Ammon's horn (tissue), 1 donor: ENCODE measurements around the gene SDK1.
"Not testable (repeated sequence)": the region's sequence is repeated elsewhere in the genome, so short reads cannot be mapped to it uniquely, and the experiment has no call there.

Source experiments
- DNase-seq: peaks from one replicate; pipeline ENCODE4 v3.0.0-alpha.2; 2016; ENCODE audit warnings: low spot score

SDK1 gene

DNA sequence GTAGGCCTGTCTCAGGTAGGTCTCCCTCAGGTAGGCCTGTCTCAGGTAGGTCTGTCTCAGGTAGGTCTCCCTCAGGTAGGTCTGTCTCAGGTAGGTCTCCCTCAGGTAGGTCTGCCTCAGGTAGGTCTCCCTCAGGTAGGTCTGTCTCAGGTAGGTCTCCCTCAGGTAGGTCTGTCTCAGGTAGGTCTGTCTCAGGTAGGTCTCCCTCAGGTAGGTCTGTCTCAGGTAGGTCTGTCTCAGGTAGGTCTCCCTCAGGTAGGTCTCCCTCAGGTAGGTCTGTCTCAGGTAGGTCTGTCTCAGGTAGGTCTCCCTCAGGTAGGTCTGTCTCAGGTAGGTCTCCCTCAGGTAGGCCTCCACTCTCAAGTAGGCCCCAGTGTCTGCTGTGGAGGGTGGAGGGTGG, 281.1 kb downstream of the SDK1 start:
- not testable (repeated sequence) for DNase-seq

DNA sequence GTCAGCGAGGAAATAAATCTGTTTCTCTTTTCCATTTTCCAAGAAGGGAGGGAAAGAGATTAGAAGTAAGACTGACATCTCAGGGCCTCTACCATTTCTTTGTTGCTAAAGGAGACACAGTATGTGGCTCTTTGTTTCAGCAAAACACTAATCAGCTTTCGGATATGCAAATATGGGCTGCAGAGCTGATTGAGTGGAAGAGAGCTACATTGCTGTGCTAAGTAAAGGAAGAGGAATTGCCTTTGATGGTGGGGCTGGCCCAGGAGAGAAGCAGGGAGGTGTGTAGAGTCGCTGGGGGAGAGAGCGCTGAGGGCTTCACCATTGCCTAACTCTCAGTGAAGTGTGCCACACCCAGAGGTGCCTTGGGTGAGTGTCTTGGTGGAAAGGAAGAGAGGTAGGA, 284.8 kb downstream of the SDK1 start:
- DNase-seq: no peak

GRCh38 chr7:3588341-3588740, 287.3 kb downstream of the SDK1 start:
- DNase-seq: no peak

DNA sequence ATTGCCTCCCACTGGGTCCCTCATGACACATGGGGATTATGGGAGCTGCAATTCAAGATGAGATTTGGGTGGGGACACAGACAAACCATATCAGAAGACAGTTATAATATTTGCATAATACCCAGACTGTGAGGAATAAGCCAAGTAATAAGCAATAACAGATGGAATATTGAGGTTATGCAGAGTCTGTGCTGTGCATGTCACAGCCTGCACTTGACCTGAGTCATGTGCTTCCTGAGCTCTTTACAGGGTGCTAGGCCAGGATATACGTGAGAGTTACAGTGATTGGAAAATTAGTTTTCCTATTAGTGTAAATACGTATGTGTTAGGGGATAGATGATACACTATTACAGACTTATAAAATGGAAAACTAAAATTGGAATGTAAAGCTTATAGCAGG, 288.7 kb downstream of the SDK1 start:
- DNase-seq: no peak

GRCh38 chr7:3591219-3591618, 290.2 kb downstream of the SDK1 start:
- DNase-seq: no peak

DNA sequence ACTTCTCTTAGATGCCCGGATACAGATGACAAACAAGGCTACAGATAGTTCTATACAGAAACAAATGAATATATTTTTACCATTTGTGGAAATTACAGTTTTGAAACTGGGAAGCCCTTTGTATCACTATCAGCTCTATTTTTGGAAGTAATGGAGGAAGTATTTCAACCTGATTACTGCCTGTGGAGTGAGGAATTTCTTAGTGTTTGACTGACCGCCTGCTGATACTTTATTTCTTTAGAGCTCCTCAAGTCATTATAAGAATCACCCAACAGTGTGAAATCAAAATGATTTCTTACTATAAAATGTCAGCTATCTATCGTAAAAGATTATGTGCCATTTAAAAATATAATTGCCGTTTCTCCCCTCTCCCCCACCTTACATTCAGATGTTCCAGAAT, 290.9 kb downstream of the SDK1 start:
- no peak for DNase-seq

DNA sequence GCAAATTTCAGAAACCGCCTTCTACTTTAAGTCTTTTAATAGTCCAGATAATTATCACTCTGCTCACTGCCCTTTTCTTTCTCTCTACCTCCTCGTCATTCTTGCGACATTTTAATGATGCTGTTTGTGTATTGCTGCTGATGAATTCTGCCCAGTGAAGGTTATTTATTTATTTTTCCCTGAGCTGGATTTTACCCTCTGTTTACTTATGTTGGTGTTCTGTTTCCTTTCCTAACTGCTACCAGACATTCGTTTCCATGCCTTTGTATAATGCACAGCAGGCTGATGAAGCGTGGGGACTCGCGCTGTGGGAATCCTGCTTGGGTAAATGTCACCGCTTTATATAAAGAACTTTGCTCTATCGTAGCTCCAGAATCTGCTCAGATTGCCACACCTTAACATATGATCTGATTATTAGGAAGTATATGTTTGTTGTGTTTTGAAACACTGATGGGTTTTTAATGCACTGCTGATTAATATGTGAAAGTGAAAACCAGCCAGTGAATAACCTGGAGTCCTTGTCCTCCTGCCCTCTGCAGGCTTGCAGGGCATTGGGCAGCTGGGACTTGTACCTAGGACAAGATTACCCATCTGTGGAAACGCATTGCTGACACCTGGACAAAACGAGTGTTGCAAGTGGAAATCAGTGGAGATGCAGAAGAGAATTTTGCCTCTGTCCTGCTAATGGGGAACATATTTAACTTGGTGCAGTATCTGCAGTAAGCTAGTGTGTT, 291.5 kb downstream of the SDK1 start:
- DNase-seq: no peak

DNA sequence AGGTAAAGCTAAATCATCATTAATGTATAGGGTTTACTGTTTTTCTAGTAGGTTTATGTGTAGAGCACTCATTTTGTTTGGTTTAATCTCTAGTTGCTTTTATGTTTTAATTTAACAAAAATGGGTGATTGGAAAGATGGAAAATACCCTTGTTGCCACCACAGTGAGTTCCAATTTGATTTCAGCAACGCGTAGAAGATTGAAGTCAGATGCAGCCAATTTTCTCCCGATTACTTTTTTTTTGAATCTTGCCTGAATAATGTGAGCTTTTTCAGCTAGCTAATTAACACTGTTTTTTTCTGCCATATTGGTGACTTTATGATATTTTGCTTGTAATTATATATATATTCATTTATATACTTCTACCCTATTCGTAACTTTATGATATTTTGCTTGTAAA, 293.8 kb downstream of the SDK1 start:
- no peak for DNase-seq

GRCh38 chr7:3598854-3599253, 297.8 kb downstream of the SDK1 start:
- DNase-seq: peak; percentile 21

DNA sequence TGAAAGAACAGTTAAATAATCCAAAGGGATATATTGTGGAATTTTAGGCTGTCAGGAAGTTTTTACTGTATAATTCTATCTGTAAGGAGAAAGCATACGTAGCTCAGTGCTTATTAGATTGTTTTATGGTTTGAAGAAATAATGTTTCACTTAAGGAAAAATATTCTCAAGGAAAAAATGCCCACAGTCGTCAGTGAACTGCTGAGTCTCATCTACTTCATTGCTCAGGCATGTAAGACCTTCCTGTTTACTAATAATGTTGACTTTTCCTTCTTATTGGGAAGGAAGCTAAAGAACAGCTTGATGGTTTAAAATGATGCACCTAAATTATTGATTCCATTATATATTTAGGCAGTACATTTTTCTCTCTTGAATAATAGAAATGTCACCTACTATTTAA, 304.2 kb downstream of the SDK1 start:
- DNase-seq: no peak

GRCh38 chr7:3606436-3606835, 305.4 kb downstream of the SDK1 start:
- DNase-seq: no peak

GRCh38 chr7:3607847-3608246, 306.8 kb downstream of the SDK1 start:
- DNase-seq: no peak

GRCh38 chr7:3616306-3616705, 315.3 kb downstream of the SDK1 start:
- DNase-seq: no peak

GRCh38 chr7:3630081-3630480, 329.0 kb downstream of the SDK1 start:
- no peak for DNase-seq

- DNase-seq: no peak
These were observed 333.3 kb downstream of the SDK1 start for GRCh38 chr7:3634396-3634795.

GRCh38 chr7:3636131-3636860, 335.2 kb downstream of the SDK1 start:
- no peak for DNase-seq

DNA sequence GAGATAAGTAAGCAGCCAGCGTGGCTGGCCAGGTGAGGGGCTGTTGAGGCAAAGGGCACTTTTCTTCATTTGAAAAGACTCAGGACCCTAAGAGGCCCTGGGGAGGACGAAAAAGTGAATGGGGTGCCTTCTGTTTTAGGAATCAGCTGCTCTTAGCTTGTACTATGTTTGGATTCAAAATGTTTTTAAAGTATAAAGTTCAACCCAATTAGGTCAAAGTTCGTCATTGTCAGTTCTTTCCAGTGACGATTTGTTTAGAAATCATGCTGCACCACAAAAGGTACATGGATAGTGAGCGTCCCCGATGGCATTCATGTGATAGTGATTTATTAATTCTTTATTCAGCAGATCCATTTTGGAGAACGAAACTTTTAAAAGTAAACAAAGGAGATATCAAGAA, 338.2 kb downstream of the SDK1 start:
- DNase-seq: no peak

GRCh38 chr7:3641582-3641981, 340.5 kb downstream of the SDK1 start:
- no peak for DNase-seq

- DNase-seq: no peak
These were observed 342.0 kb downstream of the SDK1 start for GRCh38 chr7:3643091-3643490.

DNA sequence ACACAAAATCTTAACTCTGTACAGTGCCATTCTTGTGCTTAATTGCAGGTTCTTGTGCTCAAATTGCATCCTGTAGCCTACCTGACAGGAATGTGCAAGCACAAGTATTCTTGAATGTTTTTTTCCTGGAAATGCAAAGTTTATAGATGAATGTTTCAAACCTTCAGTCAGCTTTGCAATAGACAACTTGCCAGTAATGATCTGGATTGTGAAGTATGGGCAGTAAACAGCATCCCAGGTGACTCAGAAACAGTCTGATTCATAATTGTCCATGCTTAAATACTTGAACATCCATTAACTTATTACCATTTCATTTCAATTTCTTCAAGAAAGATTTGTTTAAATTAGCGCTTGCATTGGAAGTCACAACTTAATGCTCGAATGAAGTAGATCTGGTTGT, 347.2 kb downstream of the SDK1 start:
- no peak for DNase-seq

DNA sequence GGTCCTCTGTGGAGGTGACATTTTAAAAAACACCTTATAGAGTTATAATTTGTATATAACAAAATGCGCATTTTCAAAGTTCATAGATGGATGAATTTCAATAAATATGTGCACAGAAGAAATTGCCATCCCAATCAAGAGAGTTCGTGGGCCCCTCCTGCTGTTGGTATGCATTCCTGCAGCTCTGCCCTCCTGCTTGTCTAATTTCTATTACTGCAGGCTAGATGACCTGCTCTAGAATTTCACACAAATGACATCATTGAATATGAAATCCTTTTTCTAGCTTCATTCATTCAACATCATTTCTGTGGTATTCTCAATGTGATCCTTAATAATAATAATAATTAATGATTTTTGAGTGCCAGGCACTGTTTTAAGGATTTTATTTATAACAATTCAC, 348.2 kb downstream of the SDK1 start:
- no peak for DNase-seq

DNA sequence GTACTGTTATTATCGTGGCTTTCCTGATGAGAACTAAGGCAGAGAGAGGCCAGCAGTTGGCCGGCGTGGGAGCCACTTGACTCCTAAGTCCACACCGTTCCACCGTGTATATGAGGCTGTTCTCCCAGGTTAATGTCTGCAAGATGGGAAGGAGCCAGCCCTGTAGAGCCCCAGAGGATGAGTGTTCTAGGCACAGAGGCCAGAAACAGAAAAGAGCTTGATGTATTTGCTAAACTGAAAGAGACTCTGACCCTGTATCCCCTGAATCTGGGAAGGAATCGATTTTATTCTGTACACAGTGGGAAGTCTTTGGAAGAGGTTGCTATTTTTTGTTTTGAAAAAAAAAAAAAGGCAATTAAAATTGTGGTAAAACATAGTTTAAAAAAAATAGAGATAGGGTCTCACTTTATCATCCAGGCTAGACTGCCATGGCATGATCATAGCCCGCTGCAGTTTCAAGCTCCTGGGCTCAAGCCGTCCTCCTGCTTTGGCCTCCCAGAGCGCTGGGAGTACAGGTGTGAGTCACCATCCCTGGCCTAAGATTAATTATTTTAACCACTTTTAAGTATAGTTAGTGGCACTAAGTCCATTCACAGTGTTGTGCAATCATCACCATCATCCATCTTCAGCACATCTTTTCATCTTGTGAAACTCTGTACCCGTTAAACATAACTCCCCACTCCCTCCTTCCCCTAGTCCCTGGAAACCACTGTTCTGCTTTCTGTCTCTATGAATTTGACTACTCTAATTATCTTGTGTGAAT, 348.8 kb downstream of the SDK1 start:
- DNase-seq: no peak

GRCh38 chr7:3650844-3651243, 349.8 kb downstream of the SDK1 start:
- DNase-seq: no peak
